ENCODE results near the gene IFI30. TPM values are rescaled to one million over a fixed set of nuclear protein-coding genes. Genes with fewer than 3 reads are reported as not detected.

Gene IFI30
- total and polyA plus RNA-seq, 2 experiments from 2014 or later, result 0.86 to 10.3 TPM

DNA sequence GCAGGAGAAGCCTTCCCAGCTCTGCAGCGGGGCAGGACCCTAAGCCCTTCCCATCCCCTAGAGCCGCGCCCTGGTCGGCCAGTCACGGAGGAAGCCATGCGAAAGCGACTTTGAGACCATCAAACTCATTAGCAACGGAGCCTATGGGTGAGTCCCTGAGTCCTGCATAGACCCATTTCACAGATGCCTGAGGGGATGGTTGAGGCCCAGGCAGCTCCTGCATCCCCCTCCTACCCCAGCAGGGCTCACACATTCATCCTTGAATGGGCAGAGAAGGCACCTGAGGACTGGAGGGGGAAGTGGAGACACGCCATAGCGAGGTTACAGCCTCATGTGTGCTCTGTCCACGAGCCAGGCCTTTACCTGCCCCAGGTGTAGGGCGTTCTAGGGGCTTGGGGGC is 44.8 kb upstream of the IFI30 start:
- no peaks in the 10 kb centered on the region for H3K27me3 ChIP-seq (replicated peaks; ENCODE audit: insufficient read depth)
- no peaks in the 10 kb centered on the region for H3K4me1 ChIP-seq (ENCODE audit: insufficient read depth)
- H4K20me1 ChIP-seq (ENCODE audit: insufficient read depth), result no peaks in the 10 kb centered on the region
- no peaks in the 10 kb centered on the region; the same call in 1 of the 2 replicates for H3K36me3 ChIP-seq (ENCODE audit: low read depth)
- H3K9me2 ChIP-seq (ENCODE audit: insufficient read depth), result no peaks in the 10 kb centered on the region
- H2AFZ ChIP-seq, result no peak overlapping the region
- DNase-seq, result no peak
- TF ChIP-seq EZH2phosphoT487 (IDR thresholded peaks at IDR 0.05; ENCODE audit: insufficient read depth, low read depth) (no peak), EZH2 (IDR thresholded peaks at IDR 0.05; ENCODE audit: insufficient read depth, poor library complexity, severe bottlenecking) (no peak)
- no peak overlapping the region for H3K4me2 ChIP-seq (ENCODE audit: unreplicated experiment)
- in situ Hi-C loops (cut with MboI), result no loop called here
- H3K27ac ChIP-seq, result no peak overlapping the region
- H3K79me2 ChIP-seq (ENCODE audit: insufficient read depth), result no peaks in the 10 kb centered on the region
- 94 to 95% methylated on average over 12 of the region's 12 CpGs for WGBS, 2 experiments (ENCODE audit: low coverage in 1 of 2, low lambda C conversion rate in 2 of 2, missing lambda C conversion rate in 2 of 2)
- H3F3A ChIP-seq (ENCODE audit: insufficient read depth), result no peaks in the 10 kb centered on the region
- H3K9ac ChIP-seq, result no peak overlapping the region
- H3K9me3 ChIP-seq (ENCODE audit: low read depth), result no peaks in the 10 kb centered on the region
- no peak overlapping the region for H3K4me3 ChIP-seq

DNA sequence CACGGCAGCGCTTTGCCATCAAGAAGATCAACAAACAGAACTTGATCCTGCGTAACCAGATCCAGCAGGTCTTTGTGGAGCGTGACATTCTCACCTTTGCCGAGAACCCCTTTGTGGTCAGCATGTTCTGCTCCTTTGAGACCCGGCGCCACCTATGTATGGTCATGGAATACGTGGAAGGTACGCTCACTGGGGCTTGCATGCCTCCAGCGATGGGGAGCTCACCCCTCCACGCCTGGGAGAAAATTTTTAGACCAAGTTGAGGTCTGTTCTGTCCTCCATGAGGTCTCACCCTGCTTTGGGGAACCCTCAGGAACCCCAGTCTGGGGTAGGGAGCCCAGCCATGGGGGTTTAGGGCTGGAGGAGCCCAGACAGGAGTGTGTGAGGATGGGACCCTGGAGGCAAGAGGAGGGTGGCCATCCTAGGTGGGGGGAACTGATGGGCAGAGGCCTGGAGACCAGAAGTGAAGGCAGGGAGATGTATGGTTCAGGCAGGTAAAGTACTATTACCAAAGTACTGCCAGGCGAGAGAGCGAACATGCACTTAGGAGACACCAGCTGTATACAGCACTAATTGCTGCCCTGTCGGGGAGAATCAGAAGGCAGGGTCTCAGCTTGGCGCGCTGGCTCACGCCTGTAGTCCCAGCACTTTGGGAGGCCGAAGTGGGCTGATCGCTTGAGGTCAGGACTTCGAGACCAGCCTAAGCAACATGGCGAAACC is 42.9 kb upstream of the IFI30 start:
- H3K27ac ChIP-seq, result no peak overlapping the region
- H3K9ac ChIP-seq, result no peak overlapping the region
- no peaks in the 10 kb centered on the region for H4K20me1 ChIP-seq (ENCODE audit: insufficient read depth)
- no peaks in the 10 kb centered on the region for H3K9me3 ChIP-seq (ENCODE audit: low read depth)
- no peak for DNase-seq
- no peaks in the 10 kb centered on the region for H3F3A ChIP-seq (ENCODE audit: insufficient read depth)
- H3K4me2 ChIP-seq (ENCODE audit: unreplicated experiment), result no peak overlapping the region
- in situ Hi-C loops (cut with MboI), result no loop called here
- WGBS, 2 experiments (ENCODE audit: low coverage in 1 of 2, low lambda C conversion rate in 2 of 2, missing lambda C conversion rate in 2 of 2), result 92% methylated on average over 21 of the region's 21 CpGs
- TF ChIP-seq EZH2 (IDR thresholded peaks at IDR 0.05; ENCODE audit: insufficient read depth, poor library complexity, severe bottlenecking), result no peak
- TF ChIP-seq EZH2phosphoT487 (IDR thresholded peaks at IDR 0.05; ENCODE audit: insufficient read depth, low read depth), result no peak
- H3K4me3 ChIP-seq, result no peak overlapping the region
- H3K79me2 ChIP-seq (ENCODE audit: insufficient read depth), result no peaks in the 10 kb centered on the region
- H3K36me3 ChIP-seq (ENCODE audit: low read depth), result no peaks in the 10 kb centered on the region; the same call in 1 of the 2 replicates
- H3K4me1 ChIP-seq (ENCODE audit: insufficient read depth), result no peaks in the 10 kb centered on the region
- no peak overlapping the region for H2AFZ ChIP-seq
- no peaks in the 10 kb centered on the region for H3K27me3 ChIP-seq (replicated peaks; ENCODE audit: insufficient read depth)
- no peaks in the 10 kb centered on the region for H3K9me2 ChIP-seq (ENCODE audit: insufficient read depth)

DNA sequence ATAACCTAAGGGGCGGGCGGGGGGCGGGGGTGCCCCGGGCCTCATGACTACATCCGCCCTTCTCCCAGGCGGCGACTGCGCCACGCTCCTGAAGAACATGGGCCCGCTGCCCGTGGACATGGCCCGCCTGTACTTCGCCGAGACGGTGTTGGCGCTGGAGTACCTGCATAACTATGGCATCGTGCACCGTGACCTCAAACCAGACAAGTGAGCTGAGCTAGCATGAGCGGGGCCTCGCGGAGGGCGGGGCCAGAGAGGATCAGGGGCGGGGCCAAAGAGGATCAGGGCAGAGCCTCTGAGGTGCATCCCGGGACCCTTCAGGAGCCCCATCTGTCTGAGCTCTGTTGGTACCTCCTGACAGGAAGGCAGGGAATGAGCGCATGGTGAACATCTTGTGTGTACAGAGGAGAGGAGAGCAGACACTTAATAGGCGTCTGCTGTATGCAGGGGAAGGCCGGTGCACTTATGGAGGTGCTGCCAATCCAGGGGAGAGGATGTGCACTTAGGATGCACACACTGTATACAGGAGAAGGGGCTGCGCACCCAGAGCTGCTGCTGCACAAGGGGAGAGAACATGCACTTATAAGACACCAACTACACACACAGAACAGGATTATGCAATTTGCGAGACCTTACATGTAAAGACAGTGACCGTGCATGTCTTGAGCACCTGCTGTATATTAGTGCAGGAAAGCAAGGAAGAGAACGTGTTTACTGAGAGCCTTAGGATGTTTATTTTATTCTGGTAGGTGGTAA is 41.6 kb upstream of the IFI30 start:
- TF ChIP-seq EZH2 (IDR thresholded peaks at IDR 0.05; ENCODE audit: insufficient read depth, poor library complexity, severe bottlenecking), result no peak
- Histone ChIP-seq H3K4me3 (no peak overlapping the region), H3F3A (ENCODE audit: insufficient read depth) (no peaks in the 10 kb centered on the region), H3K9me3 (ENCODE audit: low read depth) (no peaks in the 10 kb centered on the region), H3K4me1 (ENCODE audit: insufficient read depth) (no peaks in the 10 kb centered on the region), H3K27me3 (replicated peaks; ENCODE audit: insufficient read depth) (no peaks in the 10 kb centered on the region), H4K20me1 (ENCODE audit: insufficient read depth) (no peaks in the 10 kb centered on the region), H2AFZ (no peak overlapping the region), H3K27ac (no peak overlapping the region), H3K9me2 (ENCODE audit: insufficient read depth) (no peaks in the 10 kb centered on the region), H3K79me2 (ENCODE audit: insufficient read depth) (no peaks in the 10 kb centered on the region), H3K4me2 (ENCODE audit: unreplicated experiment) (no peak overlapping the region), H3K9ac (no peak overlapping the region), H3K36me3 (ENCODE audit: low read depth) (no peaks in the 10 kb centered on the region; the same call in 1 of the 2 replicates)
- no peak for DNase-seq
- 83 to 90% methylated on average over 24 to 31 of the region's 31 CpGs for WGBS, 2 experiments (ENCODE audit: low coverage in 1 of 2, low lambda C conversion rate in 2 of 2, missing lambda C conversion rate in 2 of 2)
- in situ Hi-C loops (cut with MboI), result no loop called here

DNA sequence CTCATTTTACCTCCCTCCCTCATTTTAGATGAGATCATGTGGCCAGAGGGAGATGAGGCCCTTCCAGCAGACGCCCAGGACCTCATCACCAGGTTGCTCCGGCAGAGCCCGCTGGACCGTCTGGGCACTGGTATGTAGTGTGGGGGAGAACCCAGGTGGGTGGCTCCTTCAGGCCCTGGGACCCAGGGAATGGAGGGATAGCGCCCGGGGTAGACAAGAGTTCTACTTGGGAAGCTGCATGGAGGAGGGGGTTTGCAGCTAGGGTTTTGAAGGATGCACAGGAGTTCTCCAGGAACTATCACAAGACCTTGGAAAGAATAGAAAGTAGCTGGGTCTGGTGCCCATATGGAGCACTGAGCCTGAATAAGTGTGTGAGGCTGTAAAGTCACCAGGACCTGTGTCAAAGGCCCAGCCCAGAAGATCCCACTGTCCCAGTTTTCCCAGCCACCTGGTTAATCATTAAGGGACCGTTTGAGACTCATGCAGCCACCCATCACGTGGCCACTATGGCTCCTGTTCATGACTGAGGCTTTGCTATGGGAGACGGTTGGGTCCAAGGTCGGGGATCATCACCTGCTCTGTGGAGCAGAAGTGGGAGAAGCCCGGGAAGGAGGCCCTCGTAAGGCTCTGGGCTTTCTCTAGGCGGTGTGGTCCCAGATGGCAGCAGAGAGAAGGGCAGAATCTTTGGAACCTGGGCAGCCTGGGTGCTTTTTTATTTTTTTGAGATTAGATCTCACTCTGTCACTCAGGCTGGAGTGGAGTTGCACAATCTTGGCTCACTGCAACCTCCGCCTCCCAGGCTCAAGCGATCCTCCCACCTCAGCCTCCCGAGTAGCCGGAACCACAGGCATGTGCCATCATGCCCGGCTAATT is 37.7 kb upstream of the IFI30 start:
- Histone ChIP-seq H3K9ac (no peak overlapping the region), H3K4me2 (ENCODE audit: unreplicated experiment) (no peak overlapping the region)

More for the DNA sequence above, 37.7 kb upstream of the IFI30 start:
- WGBS, 2 experiments (ENCODE audit: low coverage in 1 of 2, low lambda C conversion rate in 2 of 2, missing lambda C conversion rate in 2 of 2), result 86 to 88% methylated on average over 18 of the region's 18 CpGs
- Histone ChIP-seq H4K20me1 (ENCODE audit: insufficient read depth) (no peaks in the 10 kb centered on the region), H3F3A (ENCODE audit: insufficient read depth) (no peaks in the 10 kb centered on the region), H3K27ac (no peak overlapping the region), H2AFZ (no peak overlapping the region), H3K4me3 (no peak overlapping the region), H3K79me2 (ENCODE audit: insufficient read depth) (no peaks in the 10 kb centered on the region), H3K4me1 (ENCODE audit: insufficient read depth) (no peaks in the 10 kb centered on the region), H3K36me3 (ENCODE audit: low read depth) (peaks cover 6% of the 10 kb centered on the region; the same call in 1 of the 2 replicates), H3K27me3 (replicated peaks; ENCODE audit: insufficient read depth) (no peaks in the 10 kb centered on the region), H3K9me3 (ENCODE audit: low read depth) (no peaks in the 10 kb centered on the region), H3K9me2 (ENCODE audit: insufficient read depth) (no peaks in the 10 kb centered on the region)
- no peak for DNase-seq
- TF ChIP-seq EZH2 (IDR thresholded peaks at IDR 0.05; ENCODE audit: insufficient read depth, poor library complexity, severe bottlenecking), result no peak
- no peak for TF ChIP-seq EZH2phosphoT487 (IDR thresholded peaks at IDR 0.05; ENCODE audit: insufficient read depth, low read depth)
- in situ Hi-C loops (cut with MboI), result no loop called here
